H1 (cell line): ENCODE results near the gene LRRC42. TPM values are rescaled to one million over a fixed set of nuclear protein-coding genes. Genes with fewer than 3 reads are reported as not detected.

Experiments used
- CTCF ChIA-PET: fragments of 300-600 bp; sonication (Branson Sonifier 250); formaldehyde crosslinking; loops from one replicate; lab custom pipeline; 2021; ENCODE audit not compliant: partially characterized antibody; lab: Charles Lee
- POLR2A ChIA-PET: fragments of 300-600 bp; sonication (Branson Sonifier 250); formaldehyde crosslinking; loops from one replicate; lab custom pipeline; 2021; ENCODE audit warnings: inconsistent platforms; ENCODE audit not compliant: partially characterized antibody; lab: Charles Lee
- DNase-seq, 2 experiments: peaks; one replicate each; pipeline versions ENCODE4 v3.0.0 to v3.0.0-alpha.2; 2010 to 2022; ENCODE audit warnings: low spot score in 2 of 2, low read depth in 1 of 2, mixed read lengths in 1 of 2
- FAIRE-seq: peaks from 2 replicates; lab custom pipeline; 2011; peaks lifted over from hg19 to GRCh38; lab: Jason Lieb, UNC
- H2AFZ ChIP-seq: 2 replicates; pipeline ENCODE4 v1.8.1; 2012; ENCODE audit warnings: low read length, inconsistent platforms
- H2AK5ac ChIP-seq: 2 replicates; pipeline ENCODE4 v1.6.1; 2013; ENCODE audit warnings: low read depth, low read length
- H2BK120ac ChIP-seq: replicated peaks from 2 replicates; pipeline ENCODE3; 2013; ENCODE audit warnings: low read depth, low read length, inconsistent platforms
- H2BK12ac ChIP-seq: 2 replicates; pipeline ENCODE4 v1.6.1; 2013; ENCODE audit warnings: low read depth, low read length
- H2BK15ac ChIP-seq: 2 replicates; pipeline ENCODE4 v1.6.1; 2013; ENCODE audit warnings: low read length
- H2BK20ac ChIP-seq: 2 replicates; pipeline ENCODE4 v1.6.1; 2013; ENCODE audit warnings: low read length
- H2BK5ac ChIP-seq: 2 replicates; pipeline ENCODE4 v1.6.1; 2013; ENCODE audit warnings: low read depth, low read length
- H3K14ac ChIP-seq: 2 replicates; pipeline ENCODE4 v1.6.1; 2013; ENCODE audit warnings: inconsistent platforms; ENCODE audit not compliant: insufficient read length
- H3K18ac ChIP-seq: 2 replicates; pipeline ENCODE4 v1.6.1; 2013; ENCODE audit warnings: low read length; ENCODE audit errors: extremely low read depth
- H3K23ac ChIP-seq: 2 replicates; pipeline ENCODE4 v1.6.1; 2013; ENCODE audit warnings: inconsistent platforms; ENCODE audit not compliant: insufficient read length
- H3K23me2 ChIP-seq: 2 replicates; pipeline ENCODE4 v1.6.1; 2013; ENCODE audit warnings: low read depth, low read length
- H3K27ac ChIP-seq: 2 replicates; pipeline ENCODE4 v1.6.1; 2011; ENCODE audit warnings: low read depth, low read length, inconsistent platforms
- H3K27me3 ChIP-seq, 4 experiments: replicated peaks in 1 of 4; 1 replicate in 1 of 4; 2 replicates in 3 of 4; pipeline versions ENCODE4 v1.6.1 to v1.8.1; 2011 to 2013; ENCODE audit warnings: low read length in 3 of 4, mild to moderate bottlenecking in 3 of 4, inconsistent platforms in 2 of 4, mixed read lengths in 2 of 4, moderate library complexity in 1 of 4; ENCODE audit not compliant: control insufficient read depth in 3 of 4, insufficient read depth in 3 of 4; ENCODE audit errors: extremely low read depth in 1 of 4
- H3K36me3 ChIP-seq, 4 experiments: 2 replicates each; pipeline versions ENCODE4 v1.6.1 to v1.8.1; 2011 to 2013; ENCODE audit warnings: mild to moderate bottlenecking in 4 of 4, low read length in 3 of 4, moderate library complexity in 2 of 4, control low read depth in 1 of 4, inconsistent platforms in 1 of 4; ENCODE audit not compliant: insufficient read depth in 4 of 4, control insufficient read depth in 2 of 4
- H3K4ac ChIP-seq: replicated peaks from 2 replicates; pipeline ENCODE3; 2013; ENCODE audit warnings: low read length, low read depth, mixed read lengths, inconsistent platforms; ENCODE audit not compliant: insufficient read length
- H3K4me1 ChIP-seq, 4 experiments: replicated peaks in 1 of 4; 1 replicate in 1 of 4; 2 replicates in 3 of 4; pipeline versions ENCODE4 v1.6.1 to v1.8.1; 2011 to 2013; ENCODE audit warnings: low read length in 3 of 4, inconsistent platforms in 2 of 4, mixed read lengths in 1 of 4; ENCODE audit not compliant: insufficient read depth in 4 of 4, control insufficient read depth in 3 of 4
- H3K4me2 ChIP-seq, 2 experiments: 2 replicates each; pipeline versions ENCODE4 v1.6.1 to v1.8.1; 2011 to 2013; ENCODE audit warnings: low read depth in 2 of 2, low read length in 2 of 2, control low read depth in 1 of 2, inconsistent platforms in 1 of 2, mild to moderate bottlenecking in 1 of 2; ENCODE audit not compliant: insufficient read depth in 1 of 2
- H3K4me3 ChIP-seq, 4 experiments: fragments of 200-600, 300-600 bp in 1 of 4; sonication (generic), shearing (Covaris generic), sonication (Bioruptor Twin) in 1 of 4; 2 replicates each; pipeline versions ENCODE4 v1.5.1 to v1.8.1; 2011 to 2016; ENCODE audit warnings: low read length in 4 of 4, low read depth in 3 of 4, control low read depth in 2 of 4, inconsistent platforms in 2 of 4, mild to moderate bottlenecking in 2 of 4, mixed read lengths in 1 of 4, moderate library complexity in 1 of 4; ENCODE audit not compliant: insufficient read depth in 2 of 4; ENCODE audit errors: extremely low read depth in 1 of 4
- H3K56ac ChIP-seq: replicated peaks from 2 replicates; pipeline ENCODE3; 2013; ENCODE audit warnings: low read depth, mild to moderate bottlenecking, mixed read lengths, low read length, inconsistent platforms; ENCODE audit not compliant: insufficient read length
- H3K79me1 ChIP-seq: 2 replicates; pipeline ENCODE4 v1.6.1; 2013; ENCODE audit warnings: low read depth, low read length, control low read depth
- H3K79me2 ChIP-seq, 2 experiments: 2 replicates each; pipeline versions ENCODE4 v1.6.1 to v1.8.1; 2012 to 2013; ENCODE audit warnings: low read length in 2 of 2, mild to moderate bottlenecking in 2 of 2, inconsistent platforms in 1 of 2; ENCODE audit not compliant: insufficient read depth in 2 of 2, control insufficient read depth in 1 of 2
- H3K9ac ChIP-seq, 4 experiments: replicated peaks in 1 of 4; 1 replicate in 1 of 4; 2 replicates in 3 of 4; pipeline versions ENCODE4 v1.6.1 to v1.8.1; 2011 to 2013; ENCODE audit warnings: low read depth in 3 of 4, low read length in 3 of 4, control low read depth in 2 of 4, mild to moderate bottlenecking in 2 of 4, moderate library complexity in 2 of 4, inconsistent platforms in 1 of 4; ENCODE audit errors: extremely low read depth in 1 of 4
- H3K9me3 ChIP-seq, 2 experiments: 2 replicates each; pipeline versions ENCODE4 v1.6.1 to v1.8.1; 2012 to 2013; ENCODE audit warnings: mild to moderate bottlenecking in 2 of 2, moderate library complexity in 2 of 2, control low read depth in 1 of 2, inconsistent platforms in 1 of 2, low read depth in 1 of 2, low read length in 1 of 2, mixed read lengths in 1 of 2; ENCODE audit not compliant: insufficient read depth in 2 of 2
- H4K20me1 ChIP-seq, 2 experiments: replicated peaks in 1 of 2; 2 replicates each; pipeline versions ENCODE3 to v1.8.1; 2011 to 2013; ENCODE audit warnings: inconsistent platforms in 2 of 2, low read length in 2 of 2, mild to moderate bottlenecking in 1 of 2; ENCODE audit not compliant: insufficient read depth in 2 of 2, control insufficient read depth in 1 of 2
- H4K5ac ChIP-seq: 2 replicates; pipeline ENCODE4 v1.6.1; 2013; ENCODE audit warnings: low read length, low read depth, mixed read lengths, inconsistent platforms; ENCODE audit not compliant: insufficient read length
- H4K8ac ChIP-seq: 2 replicates; pipeline ENCODE4 v1.8.0; 2013; ENCODE audit warnings: mild to moderate bottlenecking, moderate library complexity, low read length, inconsistent platforms; ENCODE audit not compliant: insufficient read depth; ENCODE audit errors: extremely low read depth
- H4K91ac ChIP-seq: replicated peaks from 2 replicates; pipeline ENCODE3; 2013; ENCODE audit warnings: low read length, mixed read lengths, inconsistent platforms; ENCODE audit not compliant: insufficient read length
- CHD2 ChIP-seq: IDR thresholded peaks from 2 replicates; pipeline ENCODE4 v1.6.1; 2012; ENCODE audit warnings: low read length, improper control_type of control experiment
- CREB1 ChIP-seq: IDR thresholded peaks from 2 replicates; pipeline ENCODE4 v1.6.1; 2012; ENCODE audit warnings: inconsistent platforms
- CTBP2 ChIP-seq: IDR thresholded peaks from 2 replicates; pipeline ENCODE4 v1.7.0; 2011; ENCODE audit warnings: borderline replicate concordance, mild to moderate bottlenecking, moderate library complexity, mixed read lengths, low read length; ENCODE audit not compliant: insufficient read depth, insufficient read length
- POLR2AphosphoS5 ChIP-seq: IDR thresholded peaks from 2 replicates; pipeline ENCODE4 v1.6.1; 2011; ENCODE audit warnings: low read depth, low read length
- RAD21 ChIP-seq, 2 experiments: IDR thresholded peaks in 1 of 2; conservative IDR thresholded peaks in 1 of 2; 2 replicates each; pipeline ENCODE4 v1.6.1; 2011; ENCODE audit warnings: low read depth in 2 of 2, low read length in 2 of 2, improper control_type of control experiment in 1 of 2, inconsistent platforms in 1 of 2, mild to moderate bottlenecking in 1 of 2, moderate library complexity in 1 of 2
- SAP30 ChIP-seq: fragments of 300-600 bp; sonication (generic); IDR thresholded peaks from 2 replicates; pipeline ENCODE4 v1.7.1; 2012; ENCODE audit warnings: low read length, moderate library complexity, mild to moderate bottlenecking, inconsistent platforms; ENCODE audit not compliant: insufficient read depth, insufficient replicate concordance
- SIN3A ChIP-seq, 2 experiments: IDR thresholded peaks in 1 of 2; conservative IDR thresholded peaks in 1 of 2; 2 replicates each; pipeline ENCODE4 v1.6.1; 2011 to 2012; ENCODE audit warnings: low read length in 2 of 2, improper control_type of control experiment in 1 of 2, low read depth in 1 of 2, mild to moderate bottlenecking in 1 of 2
- SIX5 ChIP-seq: IDR thresholded peaks from 2 replicates; pipeline ENCODE4 v1.6.1; 2011; ENCODE audit warnings: mild to moderate bottlenecking, low read depth, low read length
- SRF ChIP-seq: IDR thresholded peaks from 2 replicates; pipeline ENCODE4 v1.6.1; 2011; ENCODE audit warnings: mild to moderate bottlenecking, low read depth, low read length, moderate library complexity
- TCF12 ChIP-seq: IDR thresholded peaks from 2 replicates; pipeline ENCODE4 v1.6.1; 2011; ENCODE audit warnings: low read depth, mild to moderate bottlenecking, low read length
- YY1 ChIP-seq: IDR thresholded peaks from 2 replicates; pipeline ENCODE4 v1.6.1; 2011; ENCODE audit warnings: low read depth, mild to moderate bottlenecking, low read length
- WGBS, 2 experiments: shearing (Covaris generic) in 1 of 2; methylation state at CpG; one replicate each; pipeline versions ENCODE4 v1.1.6 to v1.1.7; 2013 to 2015; ENCODE audit warnings: low lambda C conversion rate in 2 of 2, mixed read lengths in 2 of 2, inconsistent platforms in 1 of 2, low coverage in 1 of 2, missing lambda C conversion rate in 1 of 2; ENCODE audit not compliant: insufficient replicate concordance in 2 of 2, insufficient coverage in 1 of 2, insufficient read length in 1 of 2; ENCODE audit errors: extremely low coverage in 1 of 2, missing lambda C conversion rate in 1 of 2; 5-methylcytosine and 5-hydroxymethylcytosine counted together
- polyA plus RNA-seq, 7 experiments: library from polyadenylated mRNA; depleted of rRNA in 3 of 7; stranded (reverse) in 5 of 7; unstranded in 2 of 7; fragments of >200 nt in 5 of 7; fragments of 200-250 nt in 2 of 7; gene quantifications; 1 replicate in 5 of 7; 2 replicates in 1 of 7; 4 replicates in 1 of 7; pipeline versions ENCODE4 v1.2.1 to v1.2.3, GENCODE V29; 2011 to 2013; ENCODE audit warnings: missing spikeins in 2 of 7, mixed read lengths in 2 of 7
- total RNA-seq: library from RNA; stranded (reverse); fragmentation: NEBNext Ultra II Directional; extraction: Animal tissue kit (Norgen Biotek cat#: 25700); gene quantifications from 2 replicates; pipeline ENCODE4 v1.2.1, GENCODE V29; 2021
- TF ChIP-seq, protein P1 (sequence below): IDR thresholded peaks from 2 replicates; pipeline ENCODE4 v1.6.1; 2011; ENCODE audit warnings: low read depth, mild to moderate bottlenecking, low read length; ENCODE audit not compliant: insufficient read depth
- TF ChIP-seq, protein P2 (sequence below): IDR thresholded peaks from 2 replicates; pipeline ENCODE4 v1.6.1; 2012; ENCODE audit warnings: inconsistent platforms

The LRRC42 gene
- total and polyA plus RNA-seq, 2 of the 8 experiments (the other 6 are each of a cell fraction or from before 2014, with no cell fraction given), result 38.2 to 54.1 TPM

DNA sequence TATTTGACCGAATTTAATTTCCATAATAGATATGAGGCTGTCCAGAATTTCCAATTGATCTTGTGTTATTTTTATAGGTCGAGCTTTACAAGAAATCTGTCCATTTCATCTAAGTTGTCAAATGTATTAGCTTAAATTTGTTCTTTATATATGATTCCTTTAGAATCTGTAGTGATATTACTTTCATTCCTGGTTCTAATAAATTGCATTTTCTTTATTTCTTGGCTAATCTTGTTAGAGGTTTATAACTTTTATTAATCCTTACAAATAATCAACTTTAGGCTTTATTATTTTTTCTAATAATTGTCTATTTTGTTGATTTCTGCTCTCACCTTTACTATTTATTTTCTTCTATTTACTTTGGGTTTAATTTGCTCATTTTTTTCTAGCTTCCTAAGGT, 14.6 kb upstream of the LRRC42 start:
- H2BK12ac ChIP-seq, result no peak overlapping the region
- no peak overlapping the region for H3K9ac ChIP-seq
- H4K91ac ChIP-seq, result no peak overlapping the region
- no peaks in the 10 kb centered on the region for H3K79me2 ChIP-seq
- peaks cover 0 to 15% (median 6%) of the 10 kb centered on the region in 4 experiments; a peak in 4 of 8 replicates for H3K36me3 ChIP-seq
- no peak overlapping the region for H2BK5ac ChIP-seq
- H2BK20ac ChIP-seq, result no peak overlapping the region
- H2BK120ac ChIP-seq, result no peak overlapping the region
- H3K23me2 ChIP-seq, result 0 out of 2 replicates have a peak, but pooled peaks cover 2% of the 10 kb centered on the region
- H4K8ac ChIP-seq, result no peak overlapping the region
- no peaks in the 10 kb centered on the region for H3K4me1 ChIP-seq
- H3K18ac ChIP-seq, result no peak overlapping the region
- no peak overlapping the region for H3K4ac ChIP-seq
- H2BK15ac ChIP-seq, result no peak overlapping the region
- H3K14ac ChIP-seq, result no peak overlapping the region
- ChIA-PET CTCF (interaction anchor here (0.7 to 1.5 kb wide), 4 partner anchors 8 to 48 kb away, joined by 3 to 4 read pairs (median 3); no protein-coding TSS in a partner anchor), POLR2A (interaction anchor here (0.8 kb wide), 1 partner anchor 14 kb away, joined by 5 read pairs; the partner anchor contains the start of genes IFT25 and LRRC42)
- H3K4me3 ChIP-seq, result no peak overlapping the region
- H3K27ac ChIP-seq, result no peak overlapping the region
- no peaks in the 10 kb centered on the region for H3K27me3 ChIP-seq
- no peak overlapping the region for H3K23ac ChIP-seq
- H2AK5ac ChIP-seq, result no peak overlapping the region
- H3K79me1 ChIP-seq, result no peaks in the 10 kb centered on the region
- FAIRE-seq, result no peak
- H3K56ac ChIP-seq, result no peak overlapping the region
- no peak overlapping the region for H4K5ac ChIP-seq
- peaks cover 9 to 13% of the 10 kb centered on the region in 2 experiments for H3K9me3 ChIP-seq
- H4K20me1 ChIP-seq, result no peaks in the 10 kb centered on the region
- DNase-seq, result no peak
- 96% methylated on average over 2 of the region's 2 CpGs; no CpG with 5 or more reads in 1 of the 2 experiments for WGBS, 2 experiments
- no peak overlapping the region for H2AFZ ChIP-seq
- H3K4me2 ChIP-seq, result no peak overlapping the region
- TF ChIP-seq, protein P1, sequence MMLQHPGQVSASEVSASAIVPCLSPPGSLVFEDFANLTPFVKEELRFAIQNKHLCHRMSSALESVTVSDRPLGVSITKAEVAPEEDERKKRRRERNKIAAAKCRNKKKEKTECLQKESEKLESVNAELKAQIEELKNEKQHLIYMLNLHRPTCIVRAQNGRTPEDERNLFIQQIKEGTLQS, result no peak
- no peak for TF ChIP-seq CTBP2
- TF ChIP-seq CHD2, result no peak
- no peak for TF ChIP-seq SIN3A (conservative IDR thresholded peaks at IDR 0.05 in 1 of 2, IDR thresholded peaks at IDR 0.05 in 1 of 2; ENCODE audit: low read depth in 1 of 2, low read length in 2 of 2)
- TF ChIP-seq, protein P2, sequence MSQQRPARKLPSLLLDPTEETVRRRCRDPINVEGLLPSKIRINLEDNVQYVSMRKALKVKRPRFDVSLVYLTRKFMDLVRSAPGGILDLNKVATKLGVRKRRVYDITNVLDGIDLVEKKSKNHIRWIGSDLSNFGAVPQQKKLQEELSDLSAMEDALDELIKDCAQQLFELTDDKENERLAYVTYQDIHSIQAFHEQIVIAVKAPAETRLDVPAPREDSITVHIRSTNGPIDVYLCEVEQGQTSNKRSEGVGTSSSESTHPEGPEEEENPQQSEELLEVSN, result no peak
- TF ChIP-seq POLR2AphosphoS5, result no peak
- no peak for TF ChIP-seq CREB1
- TF ChIP-seq RAD21 (IDR thresholded peaks at IDR 0.05 in 1 of 2, conservative IDR thresholded peaks at IDR 0.05 in 1 of 2; ENCODE audit: low read depth in 2 of 2, low read length in 2 of 2), result no peak
- TF ChIP-seq SRF, result no peak
- TF ChIP-seq YY1, result no peak
- no peak for TF ChIP-seq TCF12
- TF ChIP-seq SIX5, result no peak
- TF ChIP-seq SAP30, result no peak
